ENCODE measurements around the gene CRYBG1. TPM values are rescaled to one million over a fixed set of nuclear protein-coding genes. Genes with fewer than 3 reads are reported as not detected.

Gene CRYBG1
- total and polyA plus RNA-seq, 2 donors, result 12.2 to 22.2 TPM

GRCh38 chr6:106413016-106413415 is 52.5 kb downstream of the CRYBG1 start:
- no peaks in the 10 kb centered on the region for H3K9me3 ChIP-seq (ENCODE audit: control insufficient read depth in 2 of 2, insufficient read depth in 1 of 2, low read length in 1 of 2)
- no peak overlapping the region for H3K4me3 ChIP-seq (ENCODE audit: low read length in 2 of 2)
- H3K27me3 ChIP-seq (ENCODE audit: control insufficient read depth in 2 of 2, insufficient read depth in 1 of 2, low read length in 1 of 2), result no peaks in the 10 kb centered on the region
- H3K36me3 ChIP-seq (ENCODE audit: control insufficient read depth in 2 of 2, insufficient read depth in 2 of 2, low read length in 1 of 2), result no peaks in the 10 kb centered on the region
- no peak overlapping the region for H3K27ac ChIP-seq (ENCODE audit: low read depth in 1 of 2, low read length in 1 of 2)
- H3K4me1 ChIP-seq (ENCODE audit: control insufficient read depth in 2 of 2, insufficient read depth in 2 of 2, low read length in 2 of 2), result no peaks in the 10 kb centered on the region
- no peak for DNase-seq (ENCODE audit: low read depth in 6 of 9, low spot score in 9 of 9)

- Histone ChIP-seq H3K27me3 (ENCODE audit: control insufficient read depth in 2 of 2, insufficient read depth in 1 of 2, low read length in 1 of 2) (no peaks in the 10 kb centered on the region), H3K36me3 (ENCODE audit: control insufficient read depth in 2 of 2, insufficient read depth in 2 of 2, low read length in 1 of 2) (no peaks in the 10 kb centered on the region), H3K4me3 (ENCODE audit: low read length in 2 of 2) (no peak overlapping the region), H3K27ac (ENCODE audit: low read depth in 1 of 2, low read length in 1 of 2) (no peak overlapping the region), H3K4me1 (ENCODE audit: control insufficient read depth in 2 of 2, insufficient read depth in 2 of 2, low read length in 2 of 2) (no peaks in the 10 kb centered on the region), H3K9me3 (ENCODE audit: control insufficient read depth in 2 of 2, insufficient read depth in 1 of 2, low read length in 1 of 2) (no peaks in the 10 kb centered on the region)
- no peak for DNase-seq (ENCODE audit: low read depth in 6 of 9, low spot score in 9 of 9)
- WGBS, result 64% methylated on average over 2 of the region's 2 CpGs
These were observed 53.2 kb downstream of the CRYBG1 start for GRCh38 chr6:106413722-106414121.

GRCh38 chr6:106415921-106416320 is 55.4 kb downstream of the CRYBG1 start:
- no peak for DNase-seq (ENCODE audit: low read depth in 6 of 9, low spot score in 9 of 9)
- H3K4me3 ChIP-seq (ENCODE audit: low read length in 2 of 2), result no peak overlapping the region
- no peaks in the 10 kb centered on the region for H3K9me3 ChIP-seq (ENCODE audit: control insufficient read depth in 2 of 2, insufficient read depth in 1 of 2, low read length in 1 of 2)
- H3K27ac ChIP-seq (ENCODE audit: low read depth in 1 of 2, low read length in 1 of 2), result no peak overlapping the region
- no peaks in the 10 kb centered on the region for H3K27me3 ChIP-seq (ENCODE audit: control insufficient read depth in 2 of 2, insufficient read depth in 1 of 2, low read length in 1 of 2)
- H3K36me3 ChIP-seq (ENCODE audit: control insufficient read depth in 2 of 2, insufficient read depth in 2 of 2, low read length in 1 of 2), result no peaks in the 10 kb centered on the region
- H3K4me1 ChIP-seq (ENCODE audit: control insufficient read depth in 2 of 2, insufficient read depth in 2 of 2, low read length in 2 of 2), result no peaks in the 10 kb centered on the region
- 88% methylated on average over 4 of the region's 4 CpGs for WGBS

GRCh38 chr6:106417572-106418147 is 57.1 kb downstream of the CRYBG1 start:
- Histone ChIP-seq H3K9me3 (ENCODE audit: control insufficient read depth in 2 of 2, insufficient read depth in 1 of 2, low read length in 1 of 2) (no peaks in the 10 kb centered on the region), H3K4me3 (ENCODE audit: low read length in 2 of 2) (no peak overlapping the region), H3K27me3 (ENCODE audit: control insufficient read depth in 2 of 2, insufficient read depth in 1 of 2, low read length in 1 of 2) (no peaks in the 10 kb centered on the region), H3K27ac (ENCODE audit: low read depth in 1 of 2, low read length in 1 of 2) (no peak overlapping the region), H3K4me1 (ENCODE audit: control insufficient read depth in 2 of 2, insufficient read depth in 2 of 2, low read length in 2 of 2) (no peaks in the 10 kb centered on the region), H3K36me3 (ENCODE audit: control insufficient read depth in 2 of 2, insufficient read depth in 2 of 2, low read length in 1 of 2) (no peaks in the 10 kb centered on the region)
- WGBS, result 94% methylated on average over 6 of the region's 6 CpGs
- no peak for DNase-seq (ENCODE audit: low read depth in 6 of 9, low spot score in 9 of 9)

DNA sequence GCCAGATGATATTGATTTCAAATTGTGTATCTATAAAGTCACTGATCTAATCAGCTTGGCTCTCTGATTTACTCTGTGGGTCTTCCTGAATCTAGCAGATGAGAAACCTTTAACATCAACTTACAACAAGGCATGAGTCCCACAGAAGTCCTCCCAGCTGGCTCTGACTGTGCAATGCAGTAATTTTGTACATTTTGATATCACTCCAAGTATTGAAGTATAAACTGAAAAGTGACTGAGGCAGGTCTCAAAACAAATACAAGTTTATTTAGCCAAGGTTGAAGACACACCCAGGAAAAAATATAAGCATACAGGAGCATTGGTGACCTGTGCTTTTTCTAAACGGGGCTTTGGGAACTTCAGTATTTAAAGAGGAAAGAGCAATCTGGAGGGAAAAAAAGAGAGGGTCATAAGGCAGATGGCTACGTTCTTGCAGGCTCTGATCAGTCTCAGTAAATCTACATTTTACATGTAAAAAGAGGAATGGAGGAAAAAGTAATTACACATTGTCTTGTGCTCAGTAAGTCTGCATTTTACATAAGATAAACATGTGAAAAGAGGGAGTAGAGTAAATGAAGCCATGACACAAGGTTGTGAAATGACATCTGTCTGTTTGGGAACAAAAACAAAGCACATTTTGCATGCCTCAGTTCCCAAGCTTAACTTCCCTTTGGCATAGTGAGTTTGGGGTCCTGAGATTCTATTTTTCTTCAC is 59.5 kb downstream of the CRYBG1 start:
- H3K27ac ChIP-seq (ENCODE audit: low read depth in 1 of 2, low read length in 1 of 2), result no peak overlapping the region
- no peaks in the 10 kb centered on the region for H3K36me3 ChIP-seq (ENCODE audit: control insufficient read depth in 2 of 2, insufficient read depth in 2 of 2, low read length in 1 of 2)
- H3K4me1 ChIP-seq (ENCODE audit: control insufficient read depth in 2 of 2, insufficient read depth in 2 of 2, low read length in 2 of 2), result no peaks in the 10 kb centered on the region
- no peak for DNase-seq (ENCODE audit: low read depth in 6 of 9, low spot score in 9 of 9)
- 76% methylated on average over 2 of the region's 2 CpGs for WGBS
- no peaks in the 10 kb centered on the region for H3K27me3 ChIP-seq (ENCODE audit: control insufficient read depth in 2 of 2, insufficient read depth in 1 of 2, low read length in 1 of 2)
- H3K4me3 ChIP-seq (ENCODE audit: low read length in 2 of 2), result no peak overlapping the region
- no peaks in the 10 kb centered on the region for H3K9me3 ChIP-seq (ENCODE audit: control insufficient read depth in 2 of 2, insufficient read depth in 1 of 2, low read length in 1 of 2)

DNA sequence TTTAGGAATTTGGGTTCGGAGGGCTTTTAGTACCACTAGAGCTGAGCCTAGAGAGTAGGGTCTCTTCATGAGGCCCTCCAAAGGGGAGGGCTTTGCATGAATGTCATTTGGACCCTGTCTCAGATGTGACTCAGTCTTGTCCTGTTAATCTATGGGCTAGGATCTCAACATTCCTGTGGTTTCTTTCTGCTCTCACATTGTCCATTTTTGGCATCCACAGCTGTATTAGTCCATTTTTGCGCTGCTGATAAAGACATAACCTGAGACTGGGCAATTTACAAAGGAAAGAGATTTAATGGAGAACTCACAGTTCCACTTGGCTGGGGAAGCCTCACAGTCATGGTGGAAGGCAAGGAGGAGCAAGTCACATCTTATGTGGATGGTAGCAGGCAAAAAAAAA is 61.0 kb downstream of the CRYBG1 start:
- Histone ChIP-seq H3K4me1 (ENCODE audit: control insufficient read depth in 2 of 2, insufficient read depth in 2 of 2, low read length in 2 of 2) (no peaks in the 10 kb centered on the region), H3K27me3 (ENCODE audit: control insufficient read depth in 2 of 2, insufficient read depth in 1 of 2, low read length in 1 of 2) (no peaks in the 10 kb centered on the region), H3K27ac (ENCODE audit: low read depth in 1 of 2, low read length in 1 of 2) (no peak overlapping the region), H3K4me3 (ENCODE audit: low read length in 2 of 2) (no peak overlapping the region), H3K36me3 (ENCODE audit: control insufficient read depth in 2 of 2, insufficient read depth in 2 of 2, low read length in 1 of 2) (no peaks in the 10 kb centered on the region), H3K9me3 (ENCODE audit: control insufficient read depth in 2 of 2, insufficient read depth in 1 of 2, low read length in 1 of 2) (no peaks in the 10 kb centered on the region)
- no peak for DNase-seq (ENCODE audit: low read depth in 6 of 9, low spot score in 9 of 9)
- over 99% methylated on average over 2 of the region's 2 CpGs for WGBS

DNA sequence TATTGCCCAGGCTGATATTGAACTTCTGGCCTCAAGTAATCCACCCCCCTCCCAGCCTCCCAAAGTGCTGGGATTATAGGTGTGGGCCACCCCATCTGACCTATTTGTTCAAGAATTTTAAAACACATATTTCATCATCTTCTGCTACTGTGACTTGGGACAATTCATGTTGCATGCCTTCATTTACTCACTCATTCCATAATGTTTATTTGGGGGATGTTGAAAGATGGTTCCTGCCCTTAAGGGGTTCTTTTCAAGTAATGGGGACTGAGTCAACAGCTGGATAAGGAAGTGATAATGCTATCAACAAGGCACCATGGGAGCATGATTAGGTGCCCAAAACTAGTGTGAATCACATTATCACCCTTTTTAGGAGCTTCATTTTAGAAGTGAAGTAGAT is 62.0 kb downstream of the CRYBG1 start:
- Histone ChIP-seq H3K9me3 (ENCODE audit: control insufficient read depth in 2 of 2, insufficient read depth in 1 of 2, low read length in 1 of 2) (no peaks in the 10 kb centered on the region), H3K27me3 (ENCODE audit: control insufficient read depth in 2 of 2, insufficient read depth in 1 of 2, low read length in 1 of 2) (no peaks in the 10 kb centered on the region), H3K36me3 (ENCODE audit: control insufficient read depth in 2 of 2, insufficient read depth in 2 of 2, low read length in 1 of 2) (no peaks in the 10 kb centered on the region), H3K4me3 (ENCODE audit: low read length in 2 of 2) (no peak overlapping the region), H3K27ac (ENCODE audit: low read depth in 1 of 2, low read length in 1 of 2) (no peak overlapping the region), H3K4me1 (ENCODE audit: control insufficient read depth in 2 of 2, insufficient read depth in 2 of 2, low read length in 2 of 2) (no peaks in the 10 kb centered on the region)
- no peak for DNase-seq (ENCODE audit: low read depth in 6 of 9, low spot score in 9 of 9)

GRCh38 chr6:106425382-106425781 is 64.9 kb downstream of the CRYBG1 start:
- no peak for DNase-seq (ENCODE audit: low read depth in 6 of 9, low spot score in 9 of 9)
- no peak overlapping the region for H3K4me3 ChIP-seq (ENCODE audit: low read length in 2 of 2)
- H3K36me3 ChIP-seq (ENCODE audit: control insufficient read depth in 2 of 2, insufficient read depth in 2 of 2, low read length in 1 of 2), result no peaks in the 10 kb centered on the region
- WGBS, result 97% methylated on average over 5 of the region's 5 CpGs
- no peaks in the 10 kb centered on the region for H3K27me3 ChIP-seq (ENCODE audit: control insufficient read depth in 2 of 2, insufficient read depth in 1 of 2, low read length in 1 of 2)
- H3K9me3 ChIP-seq (ENCODE audit: control insufficient read depth in 2 of 2, insufficient read depth in 1 of 2, low read length in 1 of 2), result no peaks in the 10 kb centered on the region
- H3K27ac ChIP-seq (ENCODE audit: low read depth in 1 of 2, low read length in 1 of 2), result no peak overlapping the region
- H3K4me1 ChIP-seq (ENCODE audit: control insufficient read depth in 2 of 2, insufficient read depth in 2 of 2, low read length in 2 of 2), result peaks cover 0 to 3% of the 10 kb centered on the region in 2 donors

GRCh38 chr6:106426250-106426970 is 65.9 kb downstream of the CRYBG1 start:
- H3K27ac ChIP-seq (ENCODE audit: low read depth in 1 of 2, low read length in 1 of 2), result no peak overlapping the region
- DNase-seq (ENCODE audit: low read depth in 6 of 9, low spot score in 9 of 9), result no peak
- WGBS, result 83% methylated on average over 5 of the region's 5 CpGs
- no peaks in the 10 kb centered on the region for H3K36me3 ChIP-seq (ENCODE audit: control insufficient read depth in 2 of 2, insufficient read depth in 2 of 2, low read length in 1 of 2)
- no peak overlapping the region for H3K4me3 ChIP-seq (ENCODE audit: low read length in 2 of 2)
- H3K27me3 ChIP-seq (ENCODE audit: control insufficient read depth in 2 of 2, insufficient read depth in 1 of 2, low read length in 1 of 2), result no peaks in the 10 kb centered on the region
- H3K9me3 ChIP-seq (ENCODE audit: control insufficient read depth in 2 of 2, insufficient read depth in 1 of 2, low read length in 1 of 2), result no peaks in the 10 kb centered on the region
- H3K4me1 ChIP-seq (ENCODE audit: control insufficient read depth in 2 of 2, insufficient read depth in 2 of 2, low read length in 2 of 2), result peaks cover 0 to 3% of the 10 kb centered on the region in 2 donors
